ENCODE results near the gene BMP7. TPM values are rescaled to one million over a fixed set of nuclear protein-coding genes. Genes with fewer than 3 reads are reported as not detected.
A peak's percentile ranks its signal among the peaks of the same experiment; 100 is the strongest.

Gene BMP7
- total and polyA plus RNA-seq, 2 of the 13 experiments (the other 11 are each of a cell fraction or from before 2014, with no cell fraction given), result not detected

- intact Hi-C loops (cut with micrococcal nuclease; ENCODE audit: unreplicated experiment), result no loop called here
- Histone ChIP-seq H3K27ac (ENCODE audit: extremely low read length, insufficient read depth, low read length) (no peak overlapping the region), H3K27me3 (ENCODE audit: control insufficient read depth in 1 of 2, insufficient read depth in 2 of 2, low read length in 2 of 2) (peaks cover 4 to 12% of the 10 kb centered on the region in 2 experiments; a peak in 2 of 5 replicates), H3K4me3 (replicated peaks in 1 of 3; ENCODE audit: insufficient read depth in 1 of 3, low read depth in 2 of 3, low read length in 3 of 3) (no peak overlapping the region), H2AFZ (ENCODE audit: low read length) (no peak overlapping the region), H3K36me3 (replicated peaks in 1 of 2; ENCODE audit: control insufficient read depth in 1 of 2, insufficient read depth in 2 of 2, low read length in 2 of 2) (no peaks in the 10 kb centered on the region), H3K4me2 (ENCODE audit: low read depth, low read length) (no peak overlapping the region), H4K20me1 (ENCODE audit: insufficient read depth, low read length) (no peaks in the 10 kb centered on the region), H3K9ac (ENCODE audit: insufficient read depth, low read depth, low read length) (no peak overlapping the region), H3K9me3 (ENCODE audit: low read length) (no peaks in the 10 kb centered on the region), H3K79me2 (ENCODE audit: insufficient read depth, low read length) (no peaks in the 10 kb centered on the region), H3K4me1 (ENCODE audit: insufficient read depth, low read length) (no peaks in the 10 kb centered on the region)
- no peak for DNase-seq (ENCODE audit: low spot score)
- FAIRE-seq, result no peak
- ChIA-PET CTCF (ENCODE audit: low intra/inter-chr PET ratio, low total read pairs) (no interaction called here), POLR2A (no interaction called here)
- ATAC-seq, result peak; percentile 41; the same call in 1 of the 3 replicates
- WGBS (ENCODE audit: low lambda C conversion rate), result 24% methylated on average over 7 of the region's 7 CpGs
- TF ChIP-seq TSC22D2 (CRISPR knock-in tag; IDR thresholded peaks at IDR 0.05; ENCODE audit: borderline replicate concordance), result no peak
- 0 out of 2 replicates have a peak, but pooled peaks have one; percentile 43 for TF ChIP-seq ZNF629 (CRISPR knock-in tag; conservative IDR thresholded peaks at IDR 0.05)
- in situ Hi-C loops (cut with HindIII; ENCODE audit: extremely low pct_ligation_motif_present, low pct_unique_long_range_greater_than_20kb), result no loop called here
- BruUV-seq (replicated peaks), result no TSS peak
Measured at GRCh38 chr20:57140416-57140965, 126.0 kb downstream of the BMP7 start.

GRCh38 chr20:57139342-57140093 lies 126.9 kb downstream of the BMP7 start:
- no peaks in the 10 kb centered on the region for H4K20me1 ChIP-seq (ENCODE audit: insufficient read depth, low read length)
- ATAC-seq, result no peak
- BruUV-seq (replicated peaks), result no TSS peak
- no peaks in the 10 kb centered on the region for H3K9me3 ChIP-seq (ENCODE audit: low read length)
- ChIA-PET POLR2A (no interaction called here), CTCF (ENCODE audit: low intra/inter-chr PET ratio, low total read pairs) (no interaction called here)
- in situ Hi-C loops (cut with HindIII; ENCODE audit: extremely low pct_ligation_motif_present, low pct_unique_long_range_greater_than_20kb), result no loop called here
- TF ChIP-seq ATF7 (IDR thresholded peaks at IDR 0.05) (no peak), ATF7 (CRISPR knock-in tag; IDR thresholded peaks at IDR 0.05) (no peak), ZNF629 (CRISPR knock-in tag; conservative IDR thresholded peaks at IDR 0.05) (peak; percentile 79), CEBPB (IDR thresholded peaks at IDR 0.05; ENCODE audit: borderline replicate concordance, low read depth, low read length) (peak; percentile 78), XRCC5 (optimal IDR thresholded peaks at IDR 0.05; ENCODE audit: low read length) (no peak), NFE2L2 (IDR thresholded peaks at IDR 0.05; ENCODE audit: low read length) (peak; percentile 65), ZNF7 (CRISPR knock-in tag; IDR thresholded peaks at IDR 0.05) (peak; percentile 31; the same call in 1 of the 2 replicates)
- no peak overlapping the region for H2AFZ ChIP-seq (ENCODE audit: low read length)
- H3K4me2 ChIP-seq (ENCODE audit: low read depth, low read length), result no peak overlapping the region
- no peak overlapping the region for H3K4me3 ChIP-seq (replicated peaks in 1 of 3; ENCODE audit: insufficient read depth in 1 of 3, low read depth in 2 of 3, low read length in 3 of 3)
- peak; percentile 28 for FAIRE-seq
- peaks cover 4 to 11% of the 10 kb centered on the region in 2 experiments; a peak in 2 of 5 replicates for H3K27me3 ChIP-seq (ENCODE audit: control insufficient read depth in 1 of 2, insufficient read depth in 2 of 2, low read length in 2 of 2)
- no peaks in the 10 kb centered on the region for H3K36me3 ChIP-seq (replicated peaks in 1 of 2; ENCODE audit: control insufficient read depth in 1 of 2, insufficient read depth in 2 of 2, low read length in 2 of 2)
- DNase-seq (ENCODE audit: low spot score), result no peak
- intact Hi-C loops (cut with micrococcal nuclease; ENCODE audit: unreplicated experiment), result no loop called here
- H3K27ac ChIP-seq (ENCODE audit: extremely low read length, insufficient read depth, low read length), result no peak overlapping the region
- H3K4me1 ChIP-seq (ENCODE audit: insufficient read depth, low read length), result no peaks in the 10 kb centered on the region
- WGBS (ENCODE audit: low lambda C conversion rate), result 61% methylated on average over 8 of the region's 8 CpGs
- no peak overlapping the region for H3K9ac ChIP-seq (ENCODE audit: insufficient read depth, low read depth, low read length)
- no peaks in the 10 kb centered on the region for H3K79me2 ChIP-seq (ENCODE audit: insufficient read depth, low read length)
